Inflammatory macrophage treated with lipopolysaccharide for 4 hours (primary cell): ENCODE data around the gene PTPRG.

ENCODE experiments used
- DNase-seq: peaks from one replicate; pipeline ENCODE4 v3.0.0-alpha.2; 2020

Gene PTPRG

GRCh38 chr3:61908382-61908781, 347.0 kb downstream of the PTPRG start:
- DNase-seq = no peak

DNA sequence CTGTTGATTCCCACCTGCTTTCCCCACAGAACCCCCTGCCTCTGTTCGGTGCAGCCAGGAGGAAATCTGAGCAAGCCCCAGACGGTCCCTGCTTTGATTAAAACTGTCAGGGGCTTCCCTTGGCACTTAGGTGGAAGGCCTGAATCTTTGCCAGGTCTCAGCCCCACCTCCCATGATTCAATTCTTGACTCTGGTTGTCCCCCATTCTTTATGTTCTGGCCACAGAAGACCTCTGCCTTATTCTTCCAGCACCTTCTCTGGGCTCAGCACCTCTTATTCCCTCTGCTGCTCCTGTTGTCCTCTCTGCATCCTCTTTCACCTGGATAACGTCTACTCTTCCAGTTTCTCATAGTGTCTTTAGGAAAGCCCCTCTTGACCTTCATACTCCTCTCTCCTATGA, 349.4 kb downstream of the PTPRG start:
- DNase-seq = no peak

DNA sequence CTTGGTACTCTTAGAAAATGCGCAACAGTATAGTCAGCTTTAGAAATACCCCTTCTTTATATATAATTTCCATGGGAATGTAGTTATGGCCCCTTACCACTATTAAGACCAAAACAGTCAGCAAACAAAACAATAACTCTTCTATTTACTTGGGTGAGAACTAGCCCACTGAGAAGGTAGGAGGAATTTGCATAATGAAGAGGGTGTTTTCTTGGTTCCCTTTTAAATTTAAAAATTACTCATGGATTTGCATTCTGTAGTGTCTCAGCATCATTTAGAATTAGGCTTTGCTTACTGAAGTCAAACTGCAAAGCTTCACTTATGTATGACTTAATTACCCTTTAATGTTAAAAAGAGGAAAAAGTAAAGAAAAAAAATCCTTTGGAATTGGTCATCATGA, 350.8 kb downstream of the PTPRG start:
- DNase-seq = no peak

- DNase-seq = no peak
Measured at GRCh38 chr3:61913701-61914100, 352.3 kb downstream of the PTPRG start.

- DNase-seq = no peak
Measured at GRCh38 chr3:61914276-61914675, 352.9 kb downstream of the PTPRG start.

GRCh38 chr3:61915296-61915695, 353.9 kb downstream of the PTPRG start:
- no peak for DNase-seq

DNA sequence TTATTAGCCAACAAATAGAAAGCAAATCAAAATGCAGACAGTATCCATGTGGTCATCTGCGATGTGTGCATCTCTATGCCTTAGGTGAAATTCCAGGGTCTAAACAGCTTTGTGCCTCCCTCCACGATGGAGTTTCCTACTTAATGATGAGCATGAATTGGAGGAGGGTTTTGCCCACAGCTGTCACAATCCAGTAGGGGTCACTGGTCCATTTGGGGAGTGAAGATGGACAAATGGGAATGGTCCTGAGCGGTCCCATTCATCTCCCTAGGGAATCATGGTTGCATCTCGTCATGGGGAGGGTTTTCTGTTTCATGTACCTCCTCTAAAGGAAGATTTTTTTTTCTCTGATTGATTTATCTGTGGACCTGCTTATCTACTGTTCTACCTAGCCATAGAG, 358.0 kb downstream of the PTPRG start:
- DNase-seq = no peak

GRCh38 chr3:61922118-61922517, 360.7 kb downstream of the PTPRG start:
- DNase-seq = no peak

- DNase-seq = no peak
Measured at GRCh38 chr3:61924090-61924735, 362.8 kb downstream of the PTPRG start.

DNA sequence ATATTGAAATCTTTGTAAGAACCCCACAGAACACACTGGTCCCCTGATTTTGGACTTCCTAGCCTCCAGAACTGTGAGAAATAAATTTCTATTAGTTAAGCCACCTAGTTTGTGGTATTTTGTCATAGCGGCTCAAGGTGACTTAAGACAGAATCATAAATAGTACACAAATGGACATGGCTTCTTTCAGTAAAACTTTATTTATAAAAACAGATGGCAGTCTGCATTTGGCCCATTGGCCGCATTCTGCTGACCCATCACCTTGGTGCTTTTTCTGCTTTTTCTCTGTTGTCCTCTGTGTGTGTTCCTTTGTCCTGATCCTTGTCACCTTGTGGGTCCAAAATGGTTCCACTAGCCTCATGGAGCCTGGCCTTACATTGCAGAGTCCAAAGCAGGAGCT, 363.6 kb downstream of the PTPRG start:
- no peak for DNase-seq

DNA sequence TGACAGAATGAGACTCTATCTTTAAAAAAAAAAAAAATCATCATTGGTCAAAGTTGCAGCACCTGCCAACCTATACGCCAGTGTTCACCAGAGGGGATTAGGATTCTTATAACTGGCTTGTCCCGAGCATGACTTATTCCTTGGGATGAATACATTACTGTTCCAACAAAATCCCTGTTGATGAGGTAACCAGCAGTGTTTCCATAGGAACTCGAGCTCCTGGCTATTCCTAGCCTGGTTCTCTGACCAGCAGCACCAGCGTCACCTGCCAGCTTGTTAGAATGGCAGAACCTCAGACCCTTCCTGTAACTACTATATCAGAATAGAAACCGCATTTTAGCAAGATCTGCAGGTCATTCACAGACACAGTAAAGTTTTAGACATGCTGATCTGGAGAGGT, 364.4 kb downstream of the PTPRG start:
- DNase-seq = no peak

GRCh38 chr3:61926923-61927322, 365.6 kb downstream of the PTPRG start:
- DNase-seq = no peak

DNA sequence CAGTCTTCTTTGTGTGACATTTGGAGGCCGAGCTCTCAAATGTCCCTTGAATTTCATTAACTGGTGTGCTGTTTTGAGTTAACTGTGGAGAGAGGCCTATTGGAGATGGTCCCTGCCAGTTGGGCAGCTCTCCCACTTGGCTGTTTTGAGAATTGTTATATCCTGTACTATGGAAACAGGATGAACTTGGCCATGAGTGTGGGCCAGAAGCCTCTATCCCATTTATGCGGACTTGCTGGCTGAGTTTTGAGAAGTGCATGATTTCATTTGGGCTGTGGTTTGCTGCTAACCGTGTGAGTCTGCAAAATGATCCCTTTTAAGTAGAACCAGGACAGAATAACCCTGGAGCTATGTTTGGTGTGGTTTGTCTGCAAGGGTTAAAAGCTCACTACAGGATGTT, 366.0 kb downstream of the PTPRG start:
- no peak for DNase-seq

DNA sequence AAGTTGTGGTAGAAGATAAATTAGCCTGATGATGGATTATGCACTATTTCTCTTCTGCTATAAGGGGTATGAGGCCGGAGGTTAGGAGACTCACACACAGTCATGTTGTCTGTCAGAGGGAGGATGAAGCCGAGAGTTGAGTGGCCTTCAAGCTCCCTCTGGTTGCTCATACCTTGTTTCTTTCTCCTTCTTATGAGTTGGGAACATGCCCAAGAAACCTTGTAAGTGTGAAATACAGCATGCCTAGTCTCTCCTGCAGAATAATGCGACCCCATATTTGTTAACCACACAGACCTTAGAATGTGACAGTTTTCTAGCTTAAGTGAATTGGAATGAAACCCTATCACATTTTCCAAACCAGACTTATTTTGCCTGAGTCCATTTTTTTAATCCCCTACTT, 366.7 kb downstream of the PTPRG start:
- no peak for DNase-seq

- no peak for DNase-seq
Measured at GRCh38 chr3:61928776-61929314, 367.5 kb downstream of the PTPRG start.

GRCh38 chr3:61929617-61930016, 368.2 kb downstream of the PTPRG start:
- no peak for DNase-seq

GRCh38 chr3:61932499-61932898, 371.1 kb downstream of the PTPRG start:
- DNase-seq = no peak

GRCh38 chr3:61933798-61934504, 372.6 kb downstream of the PTPRG start:
- DNase-seq = no peak

GRCh38 chr3:61934505-61934871, 373.1 kb downstream of the PTPRG start:
- DNase-seq = no peak

DNA sequence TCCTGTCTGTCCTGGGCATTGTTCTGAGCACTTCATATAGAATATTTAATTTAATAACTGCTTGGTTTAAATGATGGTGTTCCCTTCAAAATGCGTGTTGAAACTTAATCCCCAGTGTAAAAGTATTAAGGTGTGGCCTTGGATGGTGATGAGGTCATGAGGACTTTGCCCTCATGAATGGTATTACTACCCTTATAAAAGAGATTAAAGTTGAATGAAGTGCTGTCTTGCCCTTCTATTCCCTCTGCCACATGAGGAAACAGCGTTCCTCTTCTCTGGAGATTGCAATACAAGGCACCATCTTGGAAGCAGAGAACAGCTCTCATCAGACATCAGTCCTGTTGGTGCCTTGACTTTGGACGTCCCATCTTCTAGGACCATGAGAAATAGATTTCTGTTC, 374.4 kb downstream of the PTPRG start:
- no peak for DNase-seq

- DNase-seq = no peak
Measured at GRCh38 chr3:61936344-61936937, 375.1 kb downstream of the PTPRG start.

- no peak for DNase-seq
Measured at GRCh38 chr3:61937477-61937876, 376.1 kb downstream of the PTPRG start.

DNA sequence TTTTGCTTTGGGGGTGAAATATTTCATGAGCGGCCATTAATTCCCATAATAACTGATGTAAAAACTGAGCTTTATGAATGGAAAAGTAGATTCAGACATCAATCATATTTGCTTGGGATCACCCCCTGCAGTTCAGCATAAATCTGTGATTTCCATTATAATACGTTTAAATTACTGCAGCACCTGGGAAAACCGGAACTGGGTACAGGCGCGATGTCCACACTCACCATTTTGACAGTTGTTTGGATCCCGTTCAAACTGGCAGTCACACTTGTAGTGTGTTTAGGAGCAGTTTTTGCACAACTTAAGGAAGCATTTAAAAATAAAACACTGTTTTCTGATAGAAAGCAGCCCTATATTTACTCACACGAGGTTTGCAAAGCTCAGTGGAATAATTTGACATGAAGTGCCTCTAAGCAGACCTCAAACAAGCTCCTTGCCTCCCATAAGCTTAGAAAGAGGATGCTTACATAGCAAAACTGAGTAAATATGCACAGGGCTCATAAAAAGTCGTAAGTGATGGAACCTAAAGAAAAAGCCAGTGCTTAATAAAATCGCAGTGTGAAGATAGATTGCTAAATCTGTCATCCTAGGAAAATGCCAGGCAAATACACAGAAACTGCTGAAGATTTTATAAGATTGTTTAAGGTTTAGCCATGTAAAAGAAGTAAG, 377.6 kb downstream of the PTPRG start:
- DNase-seq = no peak

- no peak for DNase-seq
Measured at GRCh38 chr3:61940236-61940635, 378.9 kb downstream of the PTPRG start.
